Pons (tissue), 1 donor: ENCODE data around the gene ARHGAP6.
"Not testable (repeated sequence)": the region's sequence is repeated elsewhere in the genome, so short reads cannot be mapped to it uniquely, and the experiment has no call there.

Experiments used
- DNase-seq: peaks from one replicate; pipeline ENCODE4 v3.0.0-alpha.2; 2016; ENCODE audit warnings: low spot score

Gene ARHGAP6

DNA sequence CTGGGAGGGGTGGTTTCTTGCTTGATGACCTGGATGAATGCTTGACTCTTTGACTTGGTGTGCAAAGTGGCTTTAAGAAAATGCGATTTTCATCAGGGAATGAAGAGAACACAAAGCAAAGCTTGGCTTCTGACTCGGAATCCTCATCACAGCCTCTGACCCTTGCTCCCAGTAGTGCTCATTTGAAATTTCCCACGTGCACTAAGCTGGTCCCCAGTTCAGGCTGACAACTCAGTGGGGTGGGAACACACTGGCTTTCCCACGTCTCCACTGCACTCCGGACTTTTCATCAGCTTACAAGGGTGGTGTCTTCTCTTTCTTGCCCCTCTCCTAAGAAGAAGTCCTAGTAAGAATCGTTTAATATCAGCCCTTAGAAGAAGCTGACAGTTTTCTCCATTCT, 501.3 kb downstream of the ARHGAP6 start:
- no peak for DNase-seq

DNA sequence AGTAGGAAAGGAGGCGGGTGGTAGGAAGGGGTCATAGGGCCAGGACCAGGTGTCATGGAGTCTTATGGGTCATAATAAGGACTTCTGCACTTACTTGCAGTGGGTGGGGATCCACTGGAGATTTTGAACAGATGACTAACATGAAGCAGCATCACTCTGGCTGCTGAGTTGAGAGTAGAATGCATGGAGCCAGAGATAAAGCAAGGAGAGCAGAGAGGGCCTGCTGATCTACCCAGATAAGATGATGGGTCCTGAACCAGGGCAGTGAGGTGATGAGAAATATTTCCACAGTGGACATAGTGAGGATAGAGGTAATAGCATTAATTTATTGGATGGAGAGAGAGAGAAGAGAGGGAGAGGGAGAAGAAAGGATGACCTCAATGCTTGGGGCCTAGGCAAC, 506.6 kb downstream of the ARHGAP6 start:
- DNase-seq: no peak

DNA sequence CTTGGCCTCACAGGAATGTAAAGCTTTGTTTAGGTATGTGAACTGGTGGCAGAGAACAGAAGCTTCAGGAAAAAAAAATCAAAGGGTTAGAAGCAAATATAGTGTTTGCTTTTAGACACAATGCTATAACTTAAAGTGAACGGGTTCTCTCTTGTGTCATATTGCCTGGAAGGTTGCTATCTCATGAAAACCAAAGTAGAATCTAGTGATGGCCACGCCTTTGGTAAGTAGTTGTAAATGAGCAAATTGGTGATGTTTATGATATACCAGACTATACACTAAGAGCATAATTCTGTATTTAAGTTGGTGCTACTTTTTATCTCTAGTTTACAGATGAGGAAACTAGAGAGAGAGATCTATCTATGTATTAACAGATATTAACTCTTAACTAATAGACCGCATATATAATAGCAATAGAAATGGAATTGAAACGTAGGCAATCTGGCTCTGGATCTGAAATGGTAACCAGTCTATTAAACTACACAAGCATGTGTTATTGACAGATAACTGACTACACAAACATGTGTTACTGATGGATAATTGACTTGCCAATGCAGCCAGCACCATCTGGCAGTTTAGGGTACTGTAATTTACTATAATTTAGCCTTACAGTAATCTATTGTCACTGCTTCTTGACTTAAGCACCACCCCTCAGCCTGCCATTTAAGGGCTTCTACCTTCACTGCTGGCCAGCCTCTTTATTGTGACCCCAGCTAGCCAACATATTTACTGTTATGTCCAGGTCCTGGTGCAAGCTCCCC, 513.7 kb downstream of the ARHGAP6 start:
- DNase-seq: no peak

DNA sequence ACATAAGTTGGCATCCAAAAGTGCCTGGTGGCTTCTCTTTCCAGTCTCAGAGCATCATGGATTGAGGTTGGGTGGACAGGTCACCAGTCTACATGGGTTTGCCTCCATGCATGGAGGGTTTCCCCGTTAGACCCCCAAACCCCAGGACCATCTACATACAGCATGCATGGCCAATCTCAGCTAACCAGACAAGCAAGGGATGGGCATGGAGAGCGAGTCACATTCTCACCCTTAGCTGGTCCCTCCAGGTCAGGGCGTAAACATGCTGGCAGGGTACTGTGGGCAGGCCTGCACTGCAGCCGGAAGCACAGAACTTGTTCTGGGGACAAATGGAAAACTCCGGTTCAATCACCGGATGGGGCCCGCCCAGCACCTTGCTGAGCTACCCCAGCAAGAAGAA, 517.3 kb downstream of the ARHGAP6 start:
- DNase-seq: no peak

DNA sequence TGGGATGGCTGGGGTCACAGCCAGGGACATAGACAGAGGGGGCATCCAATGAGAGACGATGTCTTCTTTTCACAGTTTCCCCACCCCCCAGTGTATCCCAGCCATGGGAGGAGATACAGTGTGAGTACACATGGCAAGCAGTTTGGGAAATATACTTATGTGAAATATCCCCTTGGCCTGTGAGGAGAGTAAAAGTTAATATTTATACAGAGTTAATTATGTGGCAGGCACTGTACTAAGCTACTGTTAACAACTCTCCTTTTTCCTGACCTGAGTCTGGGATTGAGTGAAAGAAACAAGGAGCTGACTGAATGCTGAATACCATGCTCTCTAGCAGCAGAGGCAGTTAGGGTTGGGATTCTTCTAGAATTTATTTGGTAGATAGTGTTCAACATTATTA, 519.3 kb downstream of the ARHGAP6 start:
- DNase-seq: no peak

DNA sequence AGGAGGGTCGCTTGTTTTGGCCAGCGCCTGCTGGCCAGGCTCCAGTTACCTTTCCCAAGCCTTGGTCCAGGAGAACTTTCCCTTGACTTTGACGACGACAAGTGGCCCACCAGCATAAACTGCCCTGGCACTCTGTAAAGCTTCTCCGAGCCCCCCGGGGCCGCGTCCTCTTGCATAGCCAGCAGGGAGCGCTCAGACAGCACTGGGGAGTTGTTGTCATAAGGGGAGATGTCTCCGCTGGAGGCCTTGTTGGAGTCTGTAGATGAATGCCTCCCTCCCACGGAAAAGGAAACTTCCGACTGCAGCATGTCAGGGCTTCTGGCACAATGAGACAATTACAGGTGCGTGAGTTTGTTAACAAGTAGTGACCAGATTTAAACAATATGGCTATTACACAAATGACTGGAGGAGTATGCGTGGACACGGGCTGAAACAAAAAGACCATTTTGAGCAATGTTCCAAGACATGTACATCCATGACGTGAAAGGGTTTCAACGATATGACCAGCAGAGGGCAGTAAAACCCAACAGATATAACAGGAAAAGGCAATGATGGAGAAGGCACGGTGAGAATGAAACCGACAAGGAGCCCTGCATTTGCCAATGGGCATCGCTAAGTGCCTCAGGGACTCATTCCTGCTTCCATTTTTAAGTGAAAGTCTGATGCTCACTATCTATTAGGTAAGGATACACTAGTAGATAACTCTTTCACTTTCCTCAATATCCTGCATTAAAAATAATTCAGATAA, 521.6 kb downstream of the ARHGAP6 start:
- DNase-seq: peak; percentile 91

DNA sequence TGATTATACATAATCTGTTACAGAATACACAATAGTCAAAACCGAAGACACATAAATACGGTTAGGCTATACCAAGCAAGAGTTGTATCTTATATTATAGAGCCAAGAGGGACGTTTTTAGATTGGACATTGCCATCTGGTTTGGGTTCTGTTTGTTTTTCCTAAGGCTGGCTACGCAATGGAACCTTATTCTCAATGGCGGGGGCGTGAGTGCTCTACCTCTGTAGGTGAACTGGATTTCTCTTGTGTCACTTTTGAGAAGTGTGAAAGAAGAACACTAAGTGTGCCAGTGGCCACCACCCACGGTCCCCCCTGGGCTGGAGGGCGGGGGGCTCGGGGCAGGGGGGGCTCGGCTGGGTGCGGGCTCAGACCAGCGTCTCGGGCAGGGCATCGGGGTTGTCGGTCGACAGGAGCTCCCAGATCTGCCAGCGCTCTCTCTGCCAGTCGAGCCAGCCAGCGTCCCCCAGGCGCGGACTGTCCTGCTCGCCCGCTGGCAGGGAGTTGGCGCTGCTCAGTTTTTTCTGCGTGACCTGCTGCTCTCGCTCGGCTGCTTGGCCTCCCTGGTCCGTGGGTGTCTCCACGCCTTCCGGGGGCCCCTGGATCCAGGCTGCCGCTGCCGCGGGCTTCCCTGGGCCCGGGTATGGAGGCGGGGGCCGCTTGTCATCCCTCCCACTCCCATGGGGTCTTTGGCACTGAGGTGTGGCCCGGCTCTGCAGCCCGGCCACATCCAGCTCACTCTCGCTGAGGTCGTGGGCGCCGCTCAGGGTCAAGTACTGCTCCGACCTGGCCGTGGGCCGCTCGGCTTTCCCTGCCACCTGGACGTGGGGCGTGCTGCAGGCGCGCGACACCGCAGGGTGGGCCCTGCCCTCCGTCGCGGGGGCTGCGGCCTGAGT, 527.0 kb downstream of the ARHGAP6 start:
- no peak for DNase-seq

DNA sequence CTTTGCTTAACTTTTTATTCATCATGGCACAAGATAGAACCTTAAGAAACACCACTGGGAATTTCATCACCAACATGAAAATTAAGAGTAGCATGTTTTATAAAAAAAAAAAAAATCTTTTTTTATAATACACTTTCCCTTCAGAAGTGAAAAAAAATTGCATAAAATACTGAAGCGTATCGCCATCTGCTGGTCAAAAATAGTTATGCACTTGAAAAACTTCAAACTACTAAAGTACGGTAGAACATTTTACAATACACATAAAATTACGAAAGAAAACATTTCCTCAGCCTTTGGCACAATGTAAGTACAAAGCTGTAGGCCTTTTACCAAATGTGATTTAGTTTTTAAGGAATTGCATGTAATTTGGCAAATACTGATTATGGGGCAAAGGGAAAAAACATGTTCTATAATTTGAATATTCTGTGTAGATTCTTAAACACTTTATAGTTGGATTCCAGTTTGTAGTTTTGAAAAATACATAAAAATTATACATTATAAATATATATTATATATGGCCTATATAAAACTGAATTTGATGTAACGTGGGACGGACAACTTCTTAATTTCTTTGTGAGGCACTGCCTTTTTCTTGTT, 528.1 kb downstream of the ARHGAP6 start:
- DNase-seq: peak; percentile 10

DNA sequence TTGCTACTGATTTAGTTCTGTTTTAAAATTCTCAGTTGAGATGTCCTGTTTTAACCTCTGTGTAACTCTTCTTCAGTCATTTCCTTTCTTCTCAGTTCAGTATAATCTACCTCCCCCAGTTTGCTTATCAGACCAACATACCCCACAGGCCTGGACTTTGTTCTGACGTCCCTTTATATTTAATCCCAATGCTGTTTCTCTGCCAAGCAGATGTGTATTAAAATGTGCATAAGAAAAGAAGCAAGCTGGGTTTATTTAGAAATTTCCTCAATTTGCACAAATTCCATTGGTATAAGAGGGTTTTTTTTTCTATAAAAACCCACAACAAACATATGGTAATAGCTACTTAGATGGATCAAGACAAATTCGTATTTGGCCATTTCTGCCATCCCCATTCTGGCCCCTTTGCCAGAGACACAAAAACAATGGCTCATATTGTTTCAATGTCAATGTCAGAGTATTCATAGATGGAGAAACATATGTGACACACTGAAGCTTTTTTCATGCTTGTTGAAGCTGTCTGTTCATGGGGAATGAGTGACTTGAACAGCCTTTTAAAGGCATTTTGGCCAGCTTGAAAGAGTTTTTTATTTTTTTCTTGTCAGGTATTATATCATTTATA, 530.0 kb downstream of the ARHGAP6 start:
- DNase-seq: peak; percentile 28

DNA sequence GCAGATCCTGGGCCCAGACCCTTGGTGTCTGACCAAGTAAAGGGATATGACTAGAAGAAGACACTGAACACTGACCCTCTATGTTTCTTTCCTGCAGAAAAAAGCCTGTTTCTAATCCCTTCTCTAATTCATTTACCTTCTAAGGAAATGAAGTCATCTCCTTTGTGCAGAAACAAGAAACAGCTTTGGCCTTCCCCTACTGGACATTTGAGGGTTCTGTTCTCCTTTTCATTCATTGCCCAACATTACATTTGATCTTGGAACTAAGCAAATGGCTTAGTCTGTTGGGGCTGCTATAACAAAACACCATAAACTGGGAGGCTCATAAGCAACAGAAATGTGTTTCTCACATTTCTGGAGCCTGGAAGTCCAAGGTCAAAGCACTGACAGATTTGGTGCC, 534.6 kb downstream of the ARHGAP6 start:
- no peak for DNase-seq

DNA sequence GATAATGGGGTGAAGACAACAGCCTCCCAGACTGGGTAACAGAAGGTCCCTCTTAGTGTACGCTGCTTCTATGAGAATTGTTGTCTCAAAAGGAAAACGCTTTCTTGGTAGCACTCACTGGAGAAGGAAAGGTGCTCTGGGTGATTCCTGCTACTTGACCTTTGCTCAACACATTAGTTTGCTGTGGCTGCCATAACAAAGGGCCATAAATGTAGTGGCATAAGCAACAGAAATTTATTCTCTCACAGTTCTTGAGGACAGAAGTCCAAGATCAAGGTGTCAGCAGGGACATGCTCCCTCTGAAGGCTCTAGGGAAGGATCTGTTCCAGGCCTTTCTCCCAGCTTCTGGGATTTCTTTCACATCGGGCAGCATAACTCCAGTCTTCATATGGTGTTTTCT, 535.6 kb downstream of the ARHGAP6 start:
- DNase-seq: no peak

DNA sequence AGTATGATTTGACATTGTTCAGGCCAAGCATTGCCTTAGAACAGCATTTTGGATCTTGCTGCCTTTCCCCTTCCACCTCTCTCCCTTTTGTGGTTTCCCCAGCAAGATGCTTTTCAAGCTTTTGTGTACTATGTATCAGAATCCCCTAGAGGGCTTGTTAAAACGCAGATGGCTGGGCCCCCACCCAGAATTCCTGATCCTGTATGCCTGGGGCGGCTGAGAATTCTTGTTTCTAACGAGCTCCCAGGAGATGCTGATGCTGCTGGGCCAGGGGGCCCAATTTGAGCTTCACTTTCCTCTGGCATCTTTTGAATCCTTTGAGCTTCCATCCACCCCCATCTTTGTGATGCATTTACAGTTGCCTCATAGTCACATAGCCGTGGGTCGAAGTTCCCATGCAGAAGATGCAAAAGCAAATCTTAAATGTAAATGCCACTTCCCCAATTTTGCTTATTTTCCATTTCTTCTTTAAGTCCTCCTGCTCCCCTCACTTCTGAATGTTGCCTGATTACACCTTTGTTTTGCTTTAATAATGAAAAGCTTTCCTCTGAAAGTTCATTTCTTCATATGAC, 536.1 kb downstream of the ARHGAP6 start:
- no peak for DNase-seq

DNA sequence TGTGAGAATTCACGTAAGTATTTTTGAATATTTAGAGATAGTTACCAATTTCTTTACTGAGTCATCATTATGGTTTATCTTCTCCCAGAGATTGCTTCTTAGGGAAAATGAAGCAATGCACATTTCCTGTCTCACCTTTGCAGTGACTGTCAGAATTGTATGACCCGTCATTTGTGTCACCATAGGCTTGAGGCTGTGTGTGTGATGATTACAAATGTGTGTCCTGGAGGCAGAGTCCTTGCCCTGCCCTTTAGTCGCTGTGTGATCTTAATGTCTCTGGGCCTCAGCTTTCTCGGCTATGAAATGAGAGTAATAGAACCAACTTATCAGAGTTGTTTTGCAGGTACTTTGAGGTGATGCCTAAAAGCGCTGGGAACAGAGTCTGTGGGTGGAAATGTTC, 540.7 kb downstream of the ARHGAP6 start:
- no peak for DNase-seq

DNA sequence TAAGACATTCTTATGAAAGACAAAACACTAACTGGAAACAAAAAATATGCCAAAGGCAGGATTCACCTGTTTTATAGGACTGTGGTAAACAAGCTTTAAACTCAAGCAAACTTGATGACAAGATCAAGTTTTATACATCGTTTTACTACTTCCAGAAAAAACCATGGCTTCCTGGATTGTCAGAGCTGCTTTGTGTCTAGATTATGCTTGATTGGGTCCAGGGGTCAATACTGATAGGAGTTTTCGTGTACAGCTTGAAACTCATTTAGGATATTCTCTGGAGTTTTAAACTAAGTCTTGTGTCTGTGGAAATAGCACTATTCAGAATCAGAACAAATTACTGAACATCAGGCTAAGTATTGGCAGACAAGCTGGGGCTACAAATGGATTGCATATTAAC, 541.6 kb downstream of the ARHGAP6 start:
- DNase-seq: no peak

DNA sequence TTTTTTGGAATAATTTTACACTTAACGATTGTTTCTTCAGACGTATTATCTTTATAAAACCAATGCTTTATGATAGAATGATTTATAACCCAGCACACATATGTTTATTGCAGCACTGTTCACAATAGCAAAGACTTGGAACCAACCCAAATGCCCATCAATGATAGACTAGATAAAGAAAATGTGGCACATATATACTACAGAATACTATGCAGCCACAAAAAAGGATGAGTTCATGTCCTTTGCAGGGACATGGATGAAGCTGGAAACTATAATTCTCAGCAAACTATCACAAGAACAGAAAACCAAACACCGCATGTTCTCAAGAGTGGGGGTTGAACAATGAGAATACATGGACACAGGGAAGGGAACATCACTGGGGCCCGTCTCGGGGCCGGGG, 542.6 kb downstream of the ARHGAP6 start:
- not testable (repeated sequence) for DNase-seq

DNA sequence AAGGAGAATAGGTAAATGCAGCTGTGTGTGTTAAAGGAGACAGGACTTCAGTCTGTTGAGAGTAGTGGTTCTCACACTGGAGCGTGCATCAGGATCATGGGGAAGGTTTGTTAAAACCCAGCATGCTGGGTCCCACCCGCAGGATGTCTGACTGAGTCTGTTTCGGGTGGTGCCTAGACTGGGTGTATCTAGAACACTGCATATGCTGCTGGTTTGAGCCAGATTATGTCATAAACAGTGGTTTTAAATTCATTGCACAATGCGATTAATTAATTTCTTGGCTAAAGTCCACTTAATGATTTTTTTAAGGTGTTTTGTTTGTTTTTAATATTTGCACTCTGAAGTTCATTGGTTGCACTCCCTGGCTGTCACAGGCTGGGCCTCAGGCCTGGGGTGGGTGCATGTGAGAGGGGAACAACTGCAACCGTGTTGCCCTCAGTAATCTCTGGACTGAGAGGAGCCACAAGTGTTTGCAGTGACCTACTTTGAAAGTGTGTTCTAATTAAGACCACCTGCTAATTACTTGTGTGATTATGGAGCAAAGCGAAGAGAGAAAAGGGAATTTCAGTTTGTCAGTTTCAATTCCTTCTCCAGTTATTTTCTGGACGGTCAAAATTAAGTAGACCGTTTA, 546.3 kb downstream of the ARHGAP6 start:
- DNase-seq: no peak

DNA sequence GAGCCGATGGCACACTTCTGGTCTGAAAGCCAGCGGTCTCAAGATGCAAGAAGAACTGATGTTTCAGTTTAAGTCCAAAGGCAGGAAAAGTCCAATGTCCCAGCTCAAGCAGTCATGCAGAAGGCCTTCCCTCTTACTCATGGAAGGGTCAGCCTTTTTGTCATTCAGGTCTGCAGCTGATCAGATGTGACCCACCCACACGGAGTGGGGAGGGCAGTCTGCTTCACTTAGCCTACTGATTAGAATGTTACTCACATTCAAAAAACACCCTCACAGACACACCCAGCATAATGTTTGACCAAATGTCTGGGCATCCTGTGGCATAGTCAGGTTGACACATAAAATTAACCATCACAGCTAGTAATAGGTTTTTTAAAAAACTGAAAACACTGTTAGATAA, 548.0 kb downstream of the ARHGAP6 start:
- no peak for DNase-seq

DNA sequence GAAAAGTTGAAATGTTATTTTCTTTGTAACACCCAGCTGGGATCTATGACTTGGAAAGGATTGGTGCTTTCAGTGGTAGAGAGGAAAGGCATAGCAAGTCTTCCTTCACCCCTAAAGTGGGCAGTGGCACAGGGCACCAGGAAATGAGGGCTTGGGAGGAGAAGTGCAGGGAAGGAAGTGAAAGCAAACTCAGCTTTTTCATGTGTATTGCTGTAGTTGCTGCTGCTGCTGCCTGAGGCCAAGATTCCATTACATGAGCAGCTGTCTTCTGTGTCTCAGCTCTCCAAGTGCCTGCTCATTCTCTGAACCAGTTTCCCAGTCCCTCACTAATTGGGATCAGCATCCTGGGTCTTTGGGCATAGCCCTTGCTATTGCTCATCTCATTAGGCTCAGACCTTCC, 552.0 kb downstream of the ARHGAP6 start:
- DNase-seq: peak; percentile 44

DNA sequence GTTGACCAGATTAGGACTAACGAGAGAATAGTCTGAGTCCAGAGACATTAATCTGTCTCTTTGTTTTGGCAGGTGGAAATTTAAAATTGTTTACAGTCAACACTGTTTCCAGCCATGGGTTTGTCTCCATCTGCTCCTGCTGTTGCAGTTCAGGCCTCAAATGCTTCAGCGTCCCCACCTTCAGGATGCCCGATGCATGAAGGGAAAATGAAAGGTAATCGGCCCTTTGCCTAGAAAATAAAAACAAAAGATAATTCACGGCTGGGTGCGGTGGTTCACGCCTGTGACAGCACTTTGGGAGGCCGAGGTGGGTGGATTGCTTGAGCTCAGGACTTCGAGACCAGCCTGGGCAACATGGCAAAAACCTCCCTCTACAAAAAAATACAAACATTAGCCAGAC, 553.8 kb downstream of the ARHGAP6 start:
- DNase-seq: no peak

DNA sequence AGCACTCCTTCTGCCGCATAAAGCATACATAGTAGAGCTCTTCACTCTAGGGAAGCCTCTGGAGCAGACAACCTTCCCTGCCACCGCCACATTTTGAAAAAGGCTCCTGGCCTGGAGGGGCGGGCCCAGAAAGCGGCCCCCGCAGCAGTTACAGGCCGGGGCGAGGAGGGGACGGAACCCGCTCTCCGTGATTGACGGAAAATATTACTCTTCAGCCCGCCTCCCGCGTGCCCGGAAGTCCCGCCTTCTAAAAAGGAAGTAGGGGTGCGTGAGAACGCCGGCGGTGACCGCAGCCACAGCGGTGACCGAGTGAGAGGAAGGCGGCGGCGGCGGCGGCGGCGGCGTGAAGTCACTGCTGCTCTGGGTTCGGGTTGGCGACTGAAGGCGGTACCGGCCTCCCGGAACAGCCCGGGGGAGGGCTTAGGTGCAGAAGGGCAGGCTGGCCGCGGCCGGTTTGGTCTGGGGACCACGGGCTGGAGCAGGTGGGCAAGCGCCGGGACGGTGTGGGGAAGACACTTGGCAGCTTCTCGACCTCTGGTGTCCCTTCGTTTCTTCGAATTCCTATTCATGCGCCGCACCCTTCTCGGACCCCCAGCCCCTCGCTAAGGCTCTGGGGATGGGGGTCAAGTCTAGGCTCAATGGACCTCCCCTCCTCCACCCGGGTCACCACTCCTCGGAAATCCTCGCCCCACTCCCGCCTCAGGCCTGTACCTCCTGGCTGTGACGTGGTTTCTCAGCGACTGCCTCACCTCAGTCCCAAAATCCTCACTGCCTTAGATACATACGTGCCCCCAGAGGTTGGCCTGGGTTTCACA, 554.5 kb downstream of the ARHGAP6 start, which contains the start of gene HCCS:
Gene HCCS (plus strand): TSS at position 296 of the 815 bp plus-strand sequence. CDS start 729 bp downstream, outside the sequence.
- DNase-seq: peak; percentile 68
